ENCODE measurements around the gene MORC1.

DNA sequence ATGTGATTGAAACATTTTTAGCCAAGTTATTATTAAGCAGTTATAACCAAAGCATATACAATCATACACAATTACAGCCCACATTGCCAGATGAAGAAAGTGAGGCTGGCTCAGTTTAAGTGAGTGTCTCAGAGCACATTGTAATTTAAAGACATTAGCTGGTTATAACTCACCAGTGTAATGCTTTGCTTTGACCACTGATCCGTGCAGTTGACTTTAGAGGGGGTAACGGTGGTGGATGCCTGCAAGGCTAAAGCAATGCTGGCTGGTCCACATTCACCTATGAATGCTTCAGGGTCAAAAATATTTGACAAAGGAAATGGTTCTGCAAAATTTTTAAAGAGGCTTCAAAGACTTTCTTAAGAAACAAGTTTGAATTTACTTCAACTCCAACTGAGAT is 19.8 kb upstream of the MORC1 start:
- TF ChIP-seq, protein P1, sequence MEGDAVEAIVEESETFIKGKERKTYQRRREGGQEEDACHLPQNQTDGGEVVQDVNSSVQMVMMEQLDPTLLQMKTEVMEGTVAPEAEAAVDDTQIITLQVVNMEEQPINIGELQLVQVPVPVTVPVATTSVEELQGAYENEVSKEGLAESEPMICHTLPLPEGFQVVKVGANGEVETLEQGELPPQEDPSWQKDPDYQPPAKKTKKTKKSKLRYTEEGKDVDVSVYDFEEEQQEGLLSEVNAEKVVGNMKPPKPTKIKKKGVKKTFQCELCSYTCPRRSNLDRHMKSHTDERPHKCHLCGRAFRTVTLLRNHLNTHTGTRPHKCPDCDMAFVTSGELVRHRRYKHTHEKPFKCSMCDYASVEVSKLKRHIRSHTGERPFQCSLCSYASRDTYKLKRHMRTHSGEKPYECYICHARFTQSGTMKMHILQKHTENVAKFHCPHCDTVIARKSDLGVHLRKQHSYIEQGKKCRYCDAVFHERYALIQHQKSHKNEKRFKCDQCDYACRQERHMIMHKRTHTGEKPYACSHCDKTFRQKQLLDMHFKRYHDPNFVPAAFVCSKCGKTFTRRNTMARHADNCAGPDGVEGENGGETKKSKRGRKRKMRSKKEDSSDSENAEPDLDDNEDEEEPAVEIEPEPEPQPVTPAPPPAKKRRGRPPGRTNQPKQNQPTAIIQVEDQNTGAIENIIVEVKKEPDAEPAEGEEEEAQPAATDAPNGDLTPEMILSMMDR (conservative IDR thresholded peaks at IDR 0.05), result no peak
- no peak for TF ChIP-seq ZFX (IDR thresholded peaks at IDR 0.05)
